Stimulated activated CD8-positive, alpha-beta memory T cell treated with anti-CD3 and anti-CD28 coated beads, Interleukin-7, amount 100 ng/mL, for 1 hour (primary cell): Measurements from ENCODE around the gene ZNF679.
A peak's percentile ranks its signal among the peaks of the same experiment; 100 is the strongest.
"Not testable (repeated sequence)": the region's sequence is repeated elsewhere in the genome, so short reads cannot be mapped to it uniquely, and the experiment has no call there.

Experiments
- DNase-seq, 2 donors: peaks; one replicate each; pipeline ENCODE4 v3.0.0-alpha.2; 2020; ENCODE audit warnings: low read depth in 2 of 2

ZNF679 gene

DNA sequence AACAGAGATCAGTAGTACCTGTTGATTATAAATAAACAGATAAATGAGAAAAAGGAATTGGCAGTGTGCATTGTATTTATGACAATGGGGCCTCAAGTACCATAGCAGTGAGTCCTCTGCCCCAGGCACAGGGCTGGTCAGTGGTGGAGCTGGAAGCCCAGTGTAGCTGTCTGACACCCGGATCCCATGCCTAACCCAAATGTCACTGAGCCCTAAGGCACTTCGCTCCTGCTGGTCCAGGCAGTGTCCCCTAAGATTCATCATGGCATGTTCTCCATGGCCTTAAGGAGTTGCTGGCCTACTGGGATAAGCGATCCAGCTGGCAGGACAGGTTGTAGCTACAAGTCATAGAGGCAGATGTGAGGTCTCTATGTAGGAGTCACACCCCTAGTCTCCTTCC, 82.2 kb downstream of the ZNF679 start:
- no peak for DNase-seq

DNA sequence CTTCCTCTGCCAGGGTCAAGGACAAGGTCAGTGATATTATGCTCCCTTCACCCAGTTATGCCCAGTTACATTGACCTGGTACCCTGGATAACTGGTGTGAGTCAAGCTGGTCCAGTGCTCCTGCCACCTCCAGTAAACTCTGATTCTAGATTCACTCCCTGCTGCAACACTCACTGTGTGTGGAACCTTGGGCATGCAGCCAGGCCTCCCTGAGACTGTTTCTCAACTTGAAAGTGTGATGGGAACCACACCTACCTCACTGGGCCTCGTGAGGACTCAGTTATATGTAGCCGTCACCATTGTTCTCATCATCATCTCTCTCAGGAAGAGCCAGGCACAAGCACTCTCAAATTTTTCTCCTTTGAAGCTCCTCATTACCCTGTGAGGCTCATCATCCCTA, 84.6 kb downstream of the ZNF679 start:
- DNase-seq: no peak

DNA sequence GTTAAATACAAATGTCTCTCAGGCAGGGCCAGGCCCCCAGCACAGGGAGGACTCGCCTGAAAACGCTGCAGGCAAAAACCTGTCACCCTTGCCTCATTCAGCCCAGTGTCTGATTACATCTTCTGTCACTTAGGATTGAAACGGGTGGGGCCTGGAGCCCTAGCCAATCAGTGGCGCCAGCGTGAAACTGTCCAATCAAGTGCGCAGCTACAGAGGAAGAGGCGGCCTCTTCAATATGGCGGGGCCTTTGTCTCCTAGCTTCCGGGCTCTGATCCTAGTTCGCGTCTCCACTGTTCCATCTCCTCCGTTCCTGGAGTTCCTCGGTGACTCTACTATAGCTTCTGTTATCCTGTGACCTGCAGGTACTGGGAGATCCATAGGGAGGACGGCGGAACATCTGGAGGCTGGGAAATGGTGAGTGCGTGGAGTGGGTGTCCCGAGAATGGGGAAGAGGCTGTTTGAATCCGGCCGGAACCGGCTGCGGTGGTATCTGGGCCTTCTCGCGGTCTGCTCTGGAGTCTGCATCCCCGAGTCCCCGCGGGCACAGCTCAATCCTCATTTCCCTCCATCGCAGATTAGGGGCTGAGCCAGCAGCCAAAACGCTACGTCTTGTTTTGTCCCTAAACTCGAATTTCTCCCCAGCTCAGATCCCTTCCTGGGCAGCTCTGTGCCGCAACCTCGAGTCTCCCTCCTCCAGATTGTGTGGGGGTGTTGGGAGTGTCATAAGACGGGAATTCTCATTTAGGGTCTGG, 85.6 kb downstream of the ZNF679 start, which contains the start of gene ZNF736:
ZNF736 (plus strand) TSS at position 222 of the 752 bp plus-strand sequence; CDS start at position 412, 190 bp downstream.
- DNase-seq: peak; percentile 63 to 71

DNA sequence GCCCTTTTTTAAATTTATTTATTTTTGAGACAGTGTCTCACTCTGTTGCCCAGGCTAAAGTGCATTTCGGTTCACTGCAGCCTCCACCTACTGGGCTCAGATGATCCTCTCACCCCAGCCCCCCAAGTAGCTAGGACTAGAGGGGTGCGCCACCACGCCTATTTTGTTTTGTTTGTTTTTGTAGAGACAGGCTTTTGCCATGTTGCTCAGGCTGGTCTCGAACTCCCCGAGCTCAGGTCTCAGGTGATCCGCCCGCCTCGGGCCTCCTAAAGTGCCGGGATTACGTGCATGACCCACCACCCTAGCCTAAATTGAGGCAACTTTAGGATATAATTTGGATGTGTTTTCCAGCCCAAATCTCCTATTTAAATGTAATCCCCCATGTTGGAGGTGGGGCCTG, 86.3 kb downstream of the ZNF679 start:
- no peak for DNase-seq

DNA sequence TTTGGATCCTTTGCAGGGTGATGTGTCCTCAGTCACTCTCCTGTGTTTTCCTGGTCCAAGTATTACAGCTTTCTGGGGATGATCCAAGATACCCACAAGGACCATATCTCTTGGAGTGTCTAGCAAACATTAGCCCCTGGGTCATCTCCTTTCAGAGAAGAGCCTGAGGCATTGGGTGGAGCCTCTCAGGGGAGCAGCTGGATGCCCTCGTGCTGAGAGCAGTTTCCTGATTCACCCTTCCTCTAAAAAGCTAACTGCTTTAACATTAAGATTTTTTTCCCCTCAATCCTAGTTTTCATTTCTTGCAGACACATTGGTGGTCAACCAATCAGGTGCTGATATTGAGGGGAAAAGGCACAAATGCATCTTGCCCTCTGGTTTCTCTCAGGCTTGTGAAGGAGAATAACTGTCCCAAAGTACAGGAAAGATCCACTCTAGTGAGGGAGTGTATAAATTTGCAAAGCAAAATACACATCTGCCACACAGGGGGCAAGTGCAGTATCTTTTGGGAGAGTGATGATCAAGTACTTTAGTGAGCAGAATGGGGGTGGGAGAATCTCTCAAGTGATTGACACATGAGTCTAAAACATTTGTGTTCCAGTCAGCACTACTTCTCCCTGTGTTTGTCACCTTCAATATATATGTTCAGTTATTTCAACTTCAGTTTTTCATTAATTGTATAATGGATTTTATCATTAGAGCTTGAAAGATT, 87.9 kb downstream of the ZNF679 start:
- not testable (repeated sequence) for DNase-seq
